ENCODE data around the gene SLC9A9. TPM values are rescaled to one million over a fixed set of nuclear protein-coding genes. Genes with fewer than 3 reads are reported as not detected.

Gene SLC9A9
- total RNA-seq, 1 donor from 2014 or later: 3.0 TPM

DNA sequence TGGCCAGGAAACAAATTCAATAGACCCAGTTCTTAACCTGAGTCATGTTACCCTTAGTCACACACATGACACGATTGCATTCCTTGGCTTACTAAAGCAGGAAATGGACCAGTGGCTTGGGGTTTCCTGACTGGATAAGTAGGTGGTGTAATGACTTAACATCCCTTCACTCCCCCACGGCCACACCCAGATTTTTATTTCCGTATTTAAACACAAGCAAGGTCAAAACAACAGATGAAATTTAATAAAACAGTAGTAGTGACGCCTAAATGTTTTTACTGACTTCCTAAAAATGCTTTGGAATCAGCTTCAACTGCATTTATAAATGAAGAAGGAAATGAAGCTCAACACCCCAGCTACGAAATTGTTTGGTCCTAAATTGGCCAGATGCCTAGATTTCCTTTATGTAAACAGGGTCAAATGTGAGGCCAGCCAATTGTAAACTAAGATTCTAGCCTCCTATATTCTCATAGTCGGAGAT lies 404.4 kb downstream of the SLC9A9 start:
- peak; percentile 100 for DNase-seq (ENCODE audit: low read depth)
- no peaks in the 10 kb centered on the region for H3K27me3 ChIP-seq (ENCODE audit: control insufficient read depth, insufficient read depth, low read length)
- no peaks in the 10 kb centered on the region for H3K36me3 ChIP-seq (ENCODE audit: control insufficient read depth, insufficient read depth, low read length)
- TF ChIP-seq, protein P1, sequence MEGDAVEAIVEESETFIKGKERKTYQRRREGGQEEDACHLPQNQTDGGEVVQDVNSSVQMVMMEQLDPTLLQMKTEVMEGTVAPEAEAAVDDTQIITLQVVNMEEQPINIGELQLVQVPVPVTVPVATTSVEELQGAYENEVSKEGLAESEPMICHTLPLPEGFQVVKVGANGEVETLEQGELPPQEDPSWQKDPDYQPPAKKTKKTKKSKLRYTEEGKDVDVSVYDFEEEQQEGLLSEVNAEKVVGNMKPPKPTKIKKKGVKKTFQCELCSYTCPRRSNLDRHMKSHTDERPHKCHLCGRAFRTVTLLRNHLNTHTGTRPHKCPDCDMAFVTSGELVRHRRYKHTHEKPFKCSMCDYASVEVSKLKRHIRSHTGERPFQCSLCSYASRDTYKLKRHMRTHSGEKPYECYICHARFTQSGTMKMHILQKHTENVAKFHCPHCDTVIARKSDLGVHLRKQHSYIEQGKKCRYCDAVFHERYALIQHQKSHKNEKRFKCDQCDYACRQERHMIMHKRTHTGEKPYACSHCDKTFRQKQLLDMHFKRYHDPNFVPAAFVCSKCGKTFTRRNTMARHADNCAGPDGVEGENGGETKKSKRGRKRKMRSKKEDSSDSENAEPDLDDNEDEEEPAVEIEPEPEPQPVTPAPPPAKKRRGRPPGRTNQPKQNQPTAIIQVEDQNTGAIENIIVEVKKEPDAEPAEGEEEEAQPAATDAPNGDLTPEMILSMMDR (IDR thresholded peaks at IDR 0.05; ENCODE audit: insufficient read depth, low read length, poor library complexity, severe bottlenecking): no peak
- H3K4me3 ChIP-seq (ENCODE audit: low read depth, low read length): no peak overlapping the region

DNA sequence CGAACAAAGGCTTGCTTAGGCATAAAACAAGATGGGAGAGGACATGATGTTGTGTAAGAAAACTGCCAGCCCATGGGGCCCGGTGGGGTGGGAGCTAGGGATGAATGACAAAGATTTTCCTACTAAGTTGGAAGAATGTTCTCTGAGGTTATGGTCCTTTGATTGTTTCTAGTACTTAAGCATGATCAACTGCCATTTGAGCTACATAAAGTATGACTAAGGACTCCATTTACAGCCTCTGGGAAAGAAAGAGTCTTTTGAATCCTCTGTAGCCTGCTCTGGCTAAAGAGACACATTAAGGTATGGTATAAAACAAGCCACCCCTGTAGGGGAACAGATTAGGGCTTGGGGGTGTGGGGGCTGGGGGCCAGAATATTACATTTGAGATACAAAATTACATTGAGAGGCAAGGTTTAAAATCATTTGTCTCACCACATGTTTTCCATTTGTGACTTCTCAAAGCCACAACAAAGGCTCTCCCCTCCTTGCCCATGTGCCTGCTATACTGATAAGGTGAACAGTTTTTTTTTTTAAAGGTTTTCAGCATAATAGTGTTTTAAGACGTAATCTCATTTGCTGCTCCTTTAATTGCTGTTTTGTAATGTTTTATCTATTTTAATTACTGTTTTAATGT lies 405.3 kb downstream of the SLC9A9 start:
- H3K4me3 ChIP-seq (ENCODE audit: low read depth, low read length): no peak overlapping the region
- DNase-seq (ENCODE audit: low read depth): no peak
- no peaks in the 10 kb centered on the region for H3K36me3 ChIP-seq (ENCODE audit: control insufficient read depth, insufficient read depth, low read length)
- TF ChIP-seq, protein P1 (IDR thresholded peaks at IDR 0.05; ENCODE audit: insufficient read depth, low read length, poor library complexity, severe bottlenecking): no peak
- H3K27me3 ChIP-seq (ENCODE audit: control insufficient read depth, insufficient read depth, low read length): no peaks in the 10 kb centered on the region

DNA sequence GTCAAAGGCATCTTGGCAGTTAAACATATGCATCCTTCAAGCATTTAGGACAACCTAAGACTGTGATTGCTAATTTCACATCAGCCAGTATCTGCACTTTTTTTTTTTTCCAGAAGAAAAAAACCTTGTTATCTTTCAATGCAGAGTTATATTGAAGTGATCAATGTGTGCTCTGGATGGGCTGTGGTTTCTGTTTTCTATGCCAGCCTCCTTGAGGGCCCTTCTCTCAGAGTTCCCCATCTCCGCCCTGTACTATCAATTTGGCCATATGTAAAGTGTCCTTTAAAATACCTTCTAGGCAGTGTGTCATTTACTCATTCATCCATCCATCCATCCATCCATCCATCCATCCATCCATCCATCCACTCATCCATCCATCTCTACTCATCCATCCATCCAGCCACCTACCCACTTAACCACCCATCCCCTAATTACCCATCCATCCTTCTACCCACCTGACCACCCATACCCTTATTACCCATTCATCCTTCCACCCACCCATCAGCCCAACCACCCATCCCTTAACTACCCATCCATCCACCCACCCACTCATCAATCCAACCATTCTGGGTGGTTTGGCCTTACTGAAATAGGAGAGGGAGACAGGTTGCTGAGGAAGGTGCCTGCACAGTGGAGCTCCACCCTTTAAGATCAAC lies 406.6 kb downstream of the SLC9A9 start:
- Histone ChIP-seq H3K36me3 (ENCODE audit: control insufficient read depth, insufficient read depth, low read length) (no peaks in the 10 kb centered on the region), H3K4me3 (ENCODE audit: low read depth, low read length) (no peak overlapping the region), H3K27me3 (ENCODE audit: control insufficient read depth, insufficient read depth, low read length) (no peaks in the 10 kb centered on the region)
- TF ChIP-seq, protein P1 (IDR thresholded peaks at IDR 0.05; ENCODE audit: insufficient read depth, low read length, poor library complexity, severe bottlenecking): no peak
- DNase-seq (ENCODE audit: low read depth): no peak

DNA sequence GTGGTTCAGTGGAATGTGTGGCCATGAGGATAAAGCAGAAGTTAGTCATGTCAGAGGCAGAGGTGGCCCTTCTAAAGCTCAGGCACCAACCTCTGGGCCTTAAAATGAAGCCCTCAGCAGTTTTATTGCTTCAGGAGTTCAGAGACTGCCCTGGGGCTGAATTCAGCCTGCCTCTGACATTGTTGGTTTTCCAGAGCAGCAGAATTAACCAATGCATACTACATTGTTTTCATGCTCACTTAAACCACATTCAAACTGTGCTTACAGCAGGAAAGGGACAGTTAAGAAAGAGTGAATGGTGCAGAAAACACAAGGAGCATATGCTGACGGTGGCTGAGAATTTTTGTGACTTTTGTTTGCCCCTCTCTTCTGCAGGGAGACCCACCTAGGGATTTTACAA lies 408.5 kb downstream of the SLC9A9 start:
- Histone ChIP-seq H3K36me3 (ENCODE audit: control insufficient read depth, insufficient read depth, low read length) (no peaks in the 10 kb centered on the region), H3K27me3 (ENCODE audit: control insufficient read depth, insufficient read depth, low read length) (no peaks in the 10 kb centered on the region), H3K4me3 (ENCODE audit: low read depth, low read length) (no peak overlapping the region)
- TF ChIP-seq, protein P1 (IDR thresholded peaks at IDR 0.05; ENCODE audit: insufficient read depth, low read length, poor library complexity, severe bottlenecking): no peak
- no peak for DNase-seq (ENCODE audit: low read depth)

DNA sequence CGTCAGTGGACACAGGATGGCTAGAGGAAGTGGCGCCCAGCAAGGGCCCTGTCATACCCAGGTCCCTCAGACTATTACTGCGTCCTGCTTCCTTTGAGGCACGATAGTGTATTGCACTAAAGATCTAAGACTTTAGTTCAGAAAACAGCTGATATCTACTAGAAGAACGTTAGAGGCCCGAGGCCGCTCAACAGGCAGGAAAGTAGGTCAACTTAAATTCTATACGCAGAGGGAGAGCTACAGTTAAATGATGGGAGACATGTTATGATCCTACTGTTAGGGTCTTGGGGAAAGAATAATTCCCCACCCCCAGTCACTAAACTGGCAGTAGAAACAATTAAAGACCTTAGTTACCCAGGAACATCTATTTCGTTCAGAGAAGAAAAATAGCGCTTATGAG lies 410.9 kb downstream of the SLC9A9 start:
- Histone ChIP-seq H3K36me3 (ENCODE audit: control insufficient read depth, insufficient read depth, low read length) (no peaks in the 10 kb centered on the region), H3K27me3 (ENCODE audit: control insufficient read depth, insufficient read depth, low read length) (no peaks in the 10 kb centered on the region), H3K4me3 (ENCODE audit: low read depth, low read length) (no peak overlapping the region)
- no peak for DNase-seq (ENCODE audit: low read depth)
- TF ChIP-seq, protein P1 (IDR thresholded peaks at IDR 0.05; ENCODE audit: insufficient read depth, low read length, poor library complexity, severe bottlenecking): no peak
